ENCODE measurements around the gene SPOCD1.
A peak's percentile ranks its signal among the peaks of the same experiment; 100 is the strongest.
"Not testable (repeated sequence)": the region's sequence is repeated elsewhere in the genome, so short reads cannot be mapped to it uniquely, and the experiment has no call there.

Gene SPOCD1

DNA sequence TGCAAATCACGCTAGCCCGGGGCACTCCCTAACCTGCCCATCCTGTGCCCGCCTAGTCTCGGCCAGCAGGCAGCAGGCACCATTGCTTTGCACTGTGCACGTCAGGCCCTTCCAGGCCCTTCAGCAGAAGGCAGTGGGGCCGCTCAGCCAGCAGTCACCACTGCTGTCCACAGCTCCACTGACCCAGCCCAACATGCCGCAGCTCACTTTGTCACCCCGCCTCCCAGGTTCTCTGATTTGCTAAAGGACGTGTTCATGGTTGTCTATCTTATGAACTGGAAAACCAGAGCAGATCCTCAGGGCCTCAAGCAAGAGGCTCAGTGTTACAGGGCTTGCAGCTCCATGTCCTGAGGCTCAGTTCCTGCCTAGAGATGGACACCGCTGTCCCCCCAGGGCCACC is 14.2 kb upstream of the SPOCD1 start:
- DNase-seq (ENCODE audit: low spot score), result no peak

- DNase-seq (ENCODE audit: low spot score), result no peak
Measured at GRCh38 chr1:31828926-31829690, 13.3 kb upstream of the SPOCD1 start.

DNA sequence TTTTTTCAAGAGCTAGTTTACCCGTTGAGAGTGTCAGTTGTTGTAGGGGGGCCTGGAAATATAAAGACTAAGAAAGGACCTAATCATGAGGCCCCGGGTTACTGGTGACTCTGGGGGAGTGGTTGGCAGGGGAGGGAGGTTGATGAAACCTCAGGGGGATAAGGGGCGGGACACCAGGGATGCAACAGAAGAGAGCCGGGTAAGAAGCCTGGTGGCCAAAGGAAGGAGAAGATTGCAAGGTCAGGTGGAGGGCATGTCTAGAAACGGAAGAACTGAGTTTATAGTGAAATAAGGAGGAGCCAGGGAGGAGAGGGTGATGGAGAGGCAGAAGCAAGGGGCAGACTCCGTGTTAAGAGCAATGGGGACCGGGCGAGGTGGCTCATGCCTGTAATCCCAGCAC is 12.5 kb upstream of the SPOCD1 start:
- DNase-seq (ENCODE audit: low spot score), result no peak

DNA sequence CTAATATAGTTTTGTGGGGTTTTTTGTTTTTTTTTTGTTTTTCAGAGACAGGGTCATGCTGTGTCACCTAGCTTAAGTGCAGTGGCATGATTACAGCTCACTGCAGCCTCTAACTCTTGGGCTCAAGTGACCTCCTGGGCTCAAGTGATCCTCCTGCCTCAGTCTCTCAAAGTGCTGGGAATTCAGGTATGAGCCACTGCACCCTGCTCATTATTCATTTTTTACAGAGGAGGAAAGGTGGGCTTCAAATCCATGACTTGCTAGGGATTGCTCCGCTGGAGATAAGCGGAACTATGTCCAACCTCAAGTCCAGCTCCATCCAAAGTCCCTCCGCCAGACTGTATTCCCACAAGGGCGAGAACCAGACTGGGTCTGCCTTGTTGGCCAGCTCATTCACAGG is 8.0 kb upstream of the SPOCD1 start:
- no peak for DNase-seq (ENCODE audit: low spot score)

DNA sequence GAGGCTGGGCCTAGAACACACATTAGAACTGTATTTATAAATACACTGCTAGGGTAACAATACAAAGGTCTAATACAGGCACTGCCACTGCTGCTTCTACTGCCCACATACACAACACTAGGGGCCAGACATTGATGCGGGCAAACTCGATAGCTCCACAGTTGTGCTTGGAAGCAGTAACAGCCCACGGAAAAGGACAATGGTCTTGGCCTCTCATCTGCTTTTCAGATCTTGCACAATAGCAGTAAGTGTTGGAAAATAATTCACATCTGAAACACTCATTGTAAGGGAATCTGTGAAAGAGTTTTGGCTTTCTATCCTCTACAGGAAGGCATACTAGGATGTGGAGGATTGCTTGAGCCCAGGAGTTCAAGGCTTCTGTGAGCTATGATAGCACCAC is 6.9 kb upstream of the SPOCD1 start:
- DNase-seq (ENCODE audit: low spot score), result no peak

- DNase-seq (ENCODE audit: low spot score), result not testable (repeated sequence)
Measured at GRCh38 chr1:31820196-31820595, 4.4 kb upstream of the SPOCD1 start.

DNA sequence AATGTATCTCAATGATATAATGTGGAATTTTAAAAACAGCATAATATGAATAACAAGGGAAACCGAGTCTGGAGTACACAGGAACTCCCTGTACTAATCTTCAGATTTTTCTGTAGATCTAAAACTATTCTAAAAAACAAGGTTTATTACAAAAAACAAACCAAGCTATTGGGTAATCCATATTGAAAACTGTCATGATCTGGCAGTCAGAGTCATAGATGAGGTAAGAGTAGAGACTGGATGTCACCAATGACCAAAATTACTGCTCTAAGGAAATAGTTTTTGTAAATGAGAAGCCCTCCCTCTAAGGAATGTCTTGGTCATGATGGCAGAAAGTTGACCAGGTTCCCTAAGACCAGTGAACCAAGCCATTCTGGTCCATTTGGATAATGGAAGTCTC is 2.4 kb upstream of the SPOCD1 start:
- DNase-seq (ENCODE audit: low spot score), result no peak

GRCh38 chr1:31816947-31817346 is 1.1 kb upstream of the SPOCD1 start:
- DNase-seq (ENCODE audit: low spot score), result not testable (repeated sequence)

- DNase-seq (ENCODE audit: low spot score), result not testable (repeated sequence)
Measured at GRCh38 chr1:31816501-31816900, 679 bp upstream of the SPOCD1 start.

GRCh38 chr1:31815307-31815645 is 546 bp downstream of the SPOCD1 start:
- DNase-seq (ENCODE audit: low spot score), result no peak

DNA sequence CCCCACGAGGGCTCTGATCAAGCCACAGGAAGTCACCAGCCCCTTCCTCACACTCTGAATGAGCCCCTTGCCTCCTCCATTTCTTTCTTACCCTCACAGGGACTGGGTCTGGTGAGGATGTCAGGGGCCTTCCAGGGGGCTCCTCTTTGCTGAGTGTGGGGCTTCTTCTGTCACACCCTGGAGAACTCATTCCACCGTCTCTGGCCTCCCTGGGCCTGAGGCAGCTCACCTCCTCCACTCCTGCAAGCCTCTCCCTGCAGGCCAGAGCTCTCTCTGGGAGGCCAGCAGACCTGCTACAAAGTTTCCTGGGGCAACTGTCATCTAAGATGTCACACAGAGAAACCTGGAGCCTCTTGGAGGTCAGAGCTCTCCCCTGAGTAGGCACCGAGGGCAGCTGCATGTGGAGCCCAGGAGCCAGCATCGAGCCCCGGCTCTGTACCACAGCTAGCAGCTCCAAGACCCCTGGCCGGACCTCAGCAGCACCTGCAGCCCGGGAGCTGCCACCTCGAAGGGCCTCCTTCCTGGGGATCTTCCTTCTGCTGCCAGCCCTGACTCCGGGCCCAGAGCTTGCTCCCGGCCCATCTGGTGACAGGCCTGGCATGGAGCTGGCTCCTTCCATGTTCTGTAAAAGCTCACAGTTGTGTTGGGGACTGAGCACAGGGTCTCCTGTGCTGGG is 1.1 kb downstream of the SPOCD1 start:
- no peak for DNase-seq (ENCODE audit: low spot score)

- no peak for DNase-seq (ENCODE audit: low spot score)
Measured at GRCh38 chr1:31814041-31814511, 1.7 kb downstream of the SPOCD1 start.

DNA sequence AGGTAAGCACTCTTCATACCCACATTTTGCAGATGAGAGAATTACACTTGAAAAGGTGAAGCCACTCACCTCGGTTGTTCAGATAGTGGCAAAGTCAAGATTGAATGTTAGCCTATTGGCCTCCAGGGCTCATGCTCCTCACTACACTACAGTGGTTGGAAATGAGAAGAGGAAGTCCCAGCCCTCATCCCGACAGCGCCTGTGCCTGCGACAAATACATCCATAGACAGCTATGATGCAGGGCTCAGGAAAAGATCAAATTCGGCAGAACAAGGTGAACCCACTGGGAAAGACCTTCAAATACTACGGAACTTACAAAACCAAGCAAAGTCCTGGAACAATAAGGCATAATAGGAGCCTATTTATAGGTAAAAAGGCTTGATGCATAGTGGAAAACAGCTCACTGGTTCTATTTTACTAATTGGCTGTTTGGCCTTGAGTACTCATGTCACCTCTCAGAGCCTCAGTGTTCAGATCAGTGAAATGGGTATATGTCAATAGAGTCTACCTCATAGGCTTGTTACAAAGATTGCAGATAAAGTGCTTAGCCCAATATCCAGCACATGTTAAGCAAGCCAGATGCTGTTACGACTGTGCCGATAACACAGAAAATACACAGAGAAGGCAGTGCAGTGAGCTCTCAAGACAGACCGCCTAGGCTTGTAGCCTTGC is 3.5 kb downstream of the SPOCD1 start:
- no peak for DNase-seq (ENCODE audit: low spot score)

DNA sequence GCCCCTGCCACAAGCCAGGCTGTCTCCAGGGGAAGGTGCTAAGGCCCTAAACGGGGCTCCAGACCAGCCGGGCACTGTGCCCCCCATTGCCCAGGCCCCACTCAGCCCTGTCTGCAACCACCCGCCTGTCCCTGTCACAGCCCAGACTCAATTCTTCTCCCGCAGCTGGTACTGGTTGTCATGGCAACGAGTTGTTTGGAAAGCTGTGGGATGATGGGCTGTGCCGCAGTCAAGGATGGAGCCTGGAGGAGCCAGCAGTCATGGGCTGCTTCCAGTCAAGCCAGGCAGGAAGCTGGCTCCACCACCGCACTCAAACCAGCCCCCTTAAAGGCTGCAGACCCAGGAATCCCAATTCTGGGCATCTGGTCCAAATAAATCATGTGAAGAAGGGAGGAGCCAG is 4.2 kb downstream of the SPOCD1 start:
- DNase-seq (ENCODE audit: low spot score), result peak; percentile 81

DNA sequence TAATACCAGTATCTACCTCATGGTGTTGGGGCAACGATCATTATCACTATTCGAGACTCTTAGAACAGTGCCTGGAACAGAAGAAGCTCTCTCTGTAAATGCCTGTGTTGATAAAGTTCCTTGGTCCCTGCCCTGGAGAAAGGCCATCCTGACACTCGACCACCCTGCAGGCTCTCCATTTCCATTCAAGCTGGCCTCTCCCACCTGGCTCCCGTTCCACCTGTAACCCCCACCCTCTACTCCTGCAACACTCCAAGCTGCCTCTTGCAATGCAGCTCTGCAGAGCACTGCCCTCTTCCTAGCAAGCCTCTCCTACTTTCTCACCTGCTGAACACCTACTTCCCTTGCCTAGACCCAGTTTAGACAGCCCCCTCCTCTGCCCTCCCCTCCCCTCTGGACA is 6.1 kb downstream of the SPOCD1 start:
- no peak for DNase-seq (ENCODE audit: low spot score)

DNA sequence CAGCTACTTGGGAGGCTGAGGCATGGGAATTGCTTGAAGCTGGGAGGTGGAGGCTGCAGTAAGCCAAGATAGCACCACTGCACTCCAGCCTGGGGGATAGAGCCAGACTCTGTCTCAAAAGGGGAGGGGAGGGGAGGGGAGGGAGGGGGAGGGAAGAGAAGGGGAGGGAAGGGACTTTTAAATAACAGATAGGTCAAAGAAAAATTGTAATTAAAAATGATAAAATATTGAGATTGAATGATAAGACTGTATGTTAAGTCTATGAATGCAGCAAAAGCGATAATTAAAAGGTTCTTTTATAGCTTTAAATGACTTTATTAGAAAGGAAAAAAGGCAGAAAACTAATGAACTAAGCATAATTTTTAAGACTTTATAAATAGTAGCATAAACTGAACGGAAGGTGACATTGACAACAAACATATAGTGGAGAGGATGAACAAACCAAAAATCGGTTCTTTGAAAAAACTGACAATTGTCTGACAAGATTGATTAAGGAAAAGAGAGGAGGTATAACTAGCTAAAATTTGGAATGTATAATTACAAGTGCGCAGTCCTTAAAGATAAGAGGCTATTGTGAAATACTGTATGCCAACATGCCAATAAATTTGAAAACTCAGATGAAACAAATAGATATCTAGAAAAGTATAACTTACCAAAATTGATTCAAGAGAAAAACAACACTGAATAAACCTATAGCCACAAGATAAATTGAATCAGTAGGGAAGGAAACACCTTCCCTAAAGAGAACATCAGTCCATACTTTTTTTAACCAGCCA is 8.4 kb downstream of the SPOCD1 start:
- DNase-seq (ENCODE audit: low spot score), result no peak

DNA sequence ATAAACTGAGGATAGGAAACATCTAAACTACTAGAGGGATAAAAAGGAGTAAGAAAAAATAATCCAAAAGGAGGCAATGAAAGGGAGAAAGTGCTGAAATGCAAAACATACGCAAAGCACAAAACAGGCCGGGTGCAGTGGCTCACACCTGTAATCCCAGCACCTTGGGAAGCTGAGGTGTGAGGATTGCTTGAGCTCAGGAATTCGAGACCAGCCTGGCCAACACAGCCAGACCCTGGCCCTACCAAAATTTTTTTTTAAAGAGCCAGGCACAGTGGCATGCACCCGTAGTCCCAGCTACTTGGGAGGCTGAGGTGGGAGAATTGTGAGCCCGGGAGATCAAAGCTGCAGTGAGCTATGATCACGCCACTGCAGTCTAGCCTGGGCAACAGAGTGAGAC is 10.5 kb downstream of the SPOCD1 start:
- no peak for DNase-seq (ENCODE audit: low spot score)

DNA sequence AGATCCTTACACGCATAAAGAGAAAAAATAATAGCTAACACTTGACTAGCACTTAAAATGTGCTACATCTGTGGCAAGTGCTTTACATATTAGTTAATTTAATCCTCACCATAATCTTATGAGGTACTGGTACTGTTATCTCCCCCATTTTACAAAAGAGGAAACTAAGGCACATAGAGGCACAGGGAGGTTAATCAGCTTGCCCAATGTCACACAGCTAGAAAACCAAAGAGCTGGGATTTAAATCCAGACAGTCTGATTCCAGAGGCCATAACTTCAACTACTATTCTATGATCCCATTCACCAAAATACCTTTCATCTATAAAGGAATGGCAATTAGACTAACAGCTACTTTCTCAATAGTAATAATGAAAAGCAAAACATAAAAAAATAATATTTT is 11.7 kb downstream of the SPOCD1 start:
- DNase-seq (ENCODE audit: low spot score), result no peak

DNA sequence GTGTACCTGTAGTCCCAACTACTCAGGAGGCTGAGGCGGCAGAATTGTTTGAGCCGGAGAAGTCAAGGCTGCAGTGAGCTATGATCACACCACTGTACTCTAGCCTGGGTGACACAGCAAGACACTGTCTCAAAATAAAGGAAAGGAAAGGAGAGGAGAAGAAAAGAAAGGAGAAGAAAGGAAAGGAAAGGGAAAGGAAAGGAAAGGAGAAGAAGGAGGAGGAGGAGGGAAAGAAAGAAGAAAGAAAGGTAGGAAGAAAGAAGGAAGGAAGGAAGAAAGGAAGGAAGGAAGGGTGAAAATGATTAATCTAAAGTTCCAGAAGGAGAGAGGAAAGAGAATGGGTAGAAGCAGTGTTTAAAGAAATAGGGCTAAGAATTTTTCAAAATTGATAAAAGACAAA is 12.2 kb downstream of the SPOCD1 start:
- DNase-seq (ENCODE audit: low spot score), result no peak

DNA sequence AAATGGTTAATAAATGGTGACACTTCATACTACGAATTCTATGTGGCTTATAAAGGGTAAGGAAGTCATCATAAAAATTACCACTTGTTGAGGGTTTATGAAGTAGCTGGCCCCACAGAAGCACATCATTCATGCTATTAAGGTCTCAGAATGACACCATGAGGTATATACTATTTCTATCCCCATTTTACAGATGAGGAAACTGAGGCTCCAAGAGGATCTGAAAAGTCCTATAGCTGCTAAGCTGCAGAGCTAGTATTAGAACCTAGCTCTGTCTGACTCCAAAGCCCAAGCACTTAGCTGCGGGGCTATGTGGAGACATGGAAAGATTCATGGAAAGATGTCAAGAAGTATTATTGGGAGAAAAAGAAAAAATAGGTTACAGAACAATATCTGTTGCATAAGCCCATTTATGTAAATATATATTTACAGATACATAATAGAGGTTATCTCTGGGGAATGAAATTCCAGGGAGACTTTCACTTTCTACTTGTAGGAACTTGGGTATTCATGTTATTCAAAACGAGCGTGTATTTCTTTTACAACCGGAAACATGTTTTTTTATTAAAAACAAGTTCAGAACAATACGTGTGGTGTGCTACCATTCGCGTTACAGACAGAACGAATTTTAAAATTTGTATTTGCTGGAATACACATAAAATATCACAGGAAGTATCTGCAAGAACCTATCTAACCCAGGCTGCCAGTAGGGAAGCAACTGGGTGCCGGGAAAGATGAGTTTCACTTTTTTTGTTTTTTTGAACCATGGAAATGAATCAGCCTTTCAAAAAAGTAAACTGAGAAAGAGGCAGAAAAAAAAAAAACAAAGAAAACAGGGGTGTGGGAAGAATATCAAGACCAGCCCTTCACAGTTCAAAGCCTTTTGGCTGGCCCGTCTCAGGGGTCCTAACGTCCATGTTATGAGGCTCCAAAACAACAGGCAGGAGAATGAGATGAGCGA is 13.4 kb downstream of the SPOCD1 start:
- DNase-seq (ENCODE audit: low spot score), result no peak

DNA sequence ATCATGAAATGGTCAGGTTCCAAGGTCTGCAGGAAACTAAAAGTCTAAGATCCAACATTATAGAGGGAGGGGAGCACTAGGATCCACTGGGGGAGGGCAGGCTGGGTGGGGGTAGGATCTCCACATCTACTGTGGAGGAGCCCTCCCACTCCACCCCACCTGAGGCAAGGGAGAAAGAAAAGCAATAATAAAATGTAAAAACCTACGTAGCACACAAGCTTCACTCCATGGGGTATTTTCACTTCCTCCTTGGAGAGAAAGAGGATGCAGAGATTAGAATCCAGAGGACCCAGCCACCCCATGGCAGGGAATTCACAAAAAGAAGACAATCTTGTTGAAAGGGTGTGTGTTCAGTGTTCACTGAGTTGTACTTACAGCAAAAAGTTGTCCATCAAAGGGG is 14.4 kb downstream of the SPOCD1 start:
- no peak for DNase-seq (ENCODE audit: low spot score)
